HEK293 (cell line): Measurements from ENCODE around the gene PPP2R5D.

Experiments
- KLF1 ChIP-seq: fragments of 450-650 bp; formaldehyde crosslinking; IDR thresholded peaks from 2 replicates; pipeline ENCODE4 v1.5.1; 2016; ENCODE audit warnings: missing biosample characterization, missing genetic modification characterization
- YY1 ChIP-seq: fragments of 450-650 bp; formaldehyde crosslinking; IDR thresholded peaks from 2 replicates; pipeline ENCODE4 v1.5.1; 2018; ENCODE audit warnings: missing biosample characterization, missing genetic modification characterization
- ZNF121 ChIP-seq: fragments of 450-650 bp; formaldehyde crosslinking; IDR thresholded peaks from 2 replicates; pipeline ENCODE4 v1.5.1; 2016; ENCODE audit warnings: missing biosample characterization, missing genetic modification characterization
- TF ChIP-seq, protein P1 (sequence below): fragments of 450-650 bp; formaldehyde crosslinking; IDR thresholded peaks from 2 replicates; pipeline ENCODE4 v1.5.1; 2016; ENCODE audit warnings: missing biosample characterization, missing genetic modification characterization

DNA sequence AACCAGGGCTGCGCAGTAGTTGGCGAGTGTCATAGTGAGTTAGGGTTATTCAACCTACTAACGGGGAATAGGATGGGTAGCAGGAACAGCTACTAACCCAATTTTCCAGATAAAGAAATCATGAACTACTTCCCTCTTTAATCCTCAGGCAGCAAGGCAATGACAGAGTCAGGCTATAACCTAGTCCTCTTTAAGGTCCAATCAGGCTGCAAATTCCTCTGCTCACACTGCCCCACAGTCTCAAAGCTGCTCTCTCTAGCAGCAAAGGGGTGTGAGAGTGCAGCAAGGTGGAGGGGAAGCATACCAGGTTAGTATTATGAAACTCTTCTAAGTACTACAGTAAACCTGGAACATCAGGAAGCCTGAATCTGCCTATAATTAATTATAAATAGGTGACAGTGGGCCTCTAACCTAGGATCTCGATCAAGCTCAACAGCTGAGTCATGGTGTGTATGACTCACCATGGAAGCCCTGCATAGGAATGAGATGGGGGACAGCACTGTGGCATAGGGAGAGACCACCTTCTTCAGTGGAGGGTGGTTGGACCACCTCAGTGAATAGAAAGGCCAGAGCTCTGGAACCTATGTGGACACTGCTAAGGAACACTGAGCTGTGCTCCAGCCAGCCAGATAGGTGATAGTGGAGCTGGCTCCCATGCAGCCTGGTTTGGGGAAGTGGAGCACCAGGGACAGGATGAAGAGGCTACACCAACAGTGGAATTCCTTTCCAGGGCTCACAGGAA, 13.3 kb upstream of the PPP2R5D start:
- no peak for TF ChIP-seq ZNF121
- TF ChIP-seq, protein P1, sequence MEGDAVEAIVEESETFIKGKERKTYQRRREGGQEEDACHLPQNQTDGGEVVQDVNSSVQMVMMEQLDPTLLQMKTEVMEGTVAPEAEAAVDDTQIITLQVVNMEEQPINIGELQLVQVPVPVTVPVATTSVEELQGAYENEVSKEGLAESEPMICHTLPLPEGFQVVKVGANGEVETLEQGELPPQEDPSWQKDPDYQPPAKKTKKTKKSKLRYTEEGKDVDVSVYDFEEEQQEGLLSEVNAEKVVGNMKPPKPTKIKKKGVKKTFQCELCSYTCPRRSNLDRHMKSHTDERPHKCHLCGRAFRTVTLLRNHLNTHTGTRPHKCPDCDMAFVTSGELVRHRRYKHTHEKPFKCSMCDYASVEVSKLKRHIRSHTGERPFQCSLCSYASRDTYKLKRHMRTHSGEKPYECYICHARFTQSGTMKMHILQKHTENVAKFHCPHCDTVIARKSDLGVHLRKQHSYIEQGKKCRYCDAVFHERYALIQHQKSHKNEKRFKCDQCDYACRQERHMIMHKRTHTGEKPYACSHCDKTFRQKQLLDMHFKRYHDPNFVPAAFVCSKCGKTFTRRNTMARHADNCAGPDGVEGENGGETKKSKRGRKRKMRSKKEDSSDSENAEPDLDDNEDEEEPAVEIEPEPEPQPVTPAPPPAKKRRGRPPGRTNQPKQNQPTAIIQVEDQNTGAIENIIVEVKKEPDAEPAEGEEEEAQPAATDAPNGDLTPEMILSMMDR (tag by site-specific recombination), result no peak
- no peak for TF ChIP-seq YY1 (tag by site-specific recombination)
- TF ChIP-seq KLF1, result no peak
